HepG2 (cell line): ENCODE results near the gene ITGA7. TPM values are rescaled to one million over a fixed set of nuclear protein-coding genes. Genes with fewer than 3 reads are reported as not detected.

Experiments
- ATAC-seq: fragments of 200-7000 bp; cut with Tn5 transposase; 3 replicates; pipeline ENCODE4 v1.9.1; 2020; ENCODE audit warnings: mild to moderate bottlenecking, moderate library complexity
- BruUV-seq: library from RNA; stranded (reverse); fragments of 400-500 nt; replicated peaks from 2 replicates; lab custom pipeline; 2021; lab: Mats Ljungman, UMichigan
- CTCF ChIA-PET: fragments of 300-600 bp; formaldehyde crosslinking; extraction: SDS; loops from one replicate; lab custom pipeline; 2021; ENCODE audit warnings: low total read pairs, inconsistent platforms, low intra/inter-chr PET ratio; lab: Yijun Ruan, JAX
- POLR2A ChIA-PET: fragments of 350-600 bp; sonication (Branson Sonifier 250); formaldehyde crosslinking; loops from one replicate; lab custom pipeline; 2020; ENCODE audit warnings: antibody characterized with exemption, inconsistent platforms; lab: Yijun Ruan, JAX
- DNase-seq: peaks from one replicate; pipeline ENCODE4 v3.0.0-alpha.2; 2015; ENCODE audit warnings: low spot score
- FAIRE-seq: peaks from 3 replicates; lab custom pipeline; 2011; peaks lifted over from hg19 to GRCh38; lab: Jason Lieb, UNC
- H2AFZ ChIP-seq: one replicate; pipeline ENCODE4 v1.6.1; 2011; ENCODE audit warnings: low read length, inconsistent platforms
- H3K27ac ChIP-seq: fragments of 300-600 bp; 3 replicates; pipeline ENCODE4 v1.8.0; 2011; ENCODE audit warnings: mixed run types, mild to moderate bottlenecking, mixed read lengths, low read length, inconsistent platforms; ENCODE audit not compliant: insufficient read depth; ENCODE audit errors: extremely low read length
- H3K27me3 ChIP-seq, 2 experiments: fragments of 200-600 bp in 1 of 2; 2 replicates in 1 of 2; 3 replicates in 1 of 2; pipeline versions ENCODE4 v1.6.0 to v1.8.0; 2011; ENCODE audit warnings: low read length in 2 of 2, mild to moderate bottlenecking in 2 of 2, moderate library complexity in 2 of 2, inconsistent platforms in 1 of 2; ENCODE audit not compliant: insufficient read depth in 2 of 2, control insufficient read depth in 1 of 2
- H3K36me3 ChIP-seq, 2 experiments: fragments of 200-600 bp in 1 of 2; replicated peaks in 1 of 2; 2 replicates in 1 of 2; 3 replicates in 1 of 2; pipeline versions ENCODE4 v1.5.1 to v1.8.0; 2011; ENCODE audit warnings: low read length in 2 of 2, inconsistent platforms in 1 of 2; ENCODE audit not compliant: insufficient read depth in 2 of 2, control insufficient read depth in 1 of 2
- H3K4me1 ChIP-seq: 2 replicates; pipeline ENCODE4 v1.5.1; 2012; ENCODE audit warnings: low read length, inconsistent platforms; ENCODE audit not compliant: insufficient read depth
- H3K4me2 ChIP-seq: 2 replicates; pipeline ENCODE4 v1.6.0; 2011; ENCODE audit warnings: low read depth, low read length, inconsistent platforms
- H3K4me3 ChIP-seq, 3 experiments: fragments of 200-600 bp in 1 of 3; sonication (generic), shearing (Covaris generic) in 1 of 3; replicated peaks in 1 of 3; 2 replicates each; pipeline ENCODE4 v1.5.1; 2011 to 2016; ENCODE audit warnings: low read length in 3 of 3, inconsistent platforms in 2 of 3, low read depth in 2 of 3, mild to moderate bottlenecking in 2 of 3, control low read depth in 1 of 3, mixed read lengths in 1 of 3; ENCODE audit not compliant: insufficient read depth in 1 of 3
- H3K79me2 ChIP-seq: one replicate; pipeline ENCODE4 v1.6.1; 2011; ENCODE audit warnings: low read length, inconsistent platforms; ENCODE audit not compliant: insufficient read depth
- H3K9ac ChIP-seq: 2 replicates; pipeline ENCODE4 v1.6.0; 2011; ENCODE audit warnings: mild to moderate bottlenecking, low read depth, low read length, inconsistent platforms; ENCODE audit not compliant: insufficient read depth
- H3K9me3 ChIP-seq: 2 replicates; pipeline ENCODE4 v1.5.1; 2012; ENCODE audit warnings: mild to moderate bottlenecking, low read length
- H4K20me1 ChIP-seq: 2 replicates; pipeline ENCODE4 v1.6.0; 2011; ENCODE audit warnings: inconsistent platforms, mild to moderate bottlenecking, low read length, moderate library complexity; ENCODE audit not compliant: insufficient read depth
- JARID2 ChIP-seq: sonication (generic); formaldehyde crosslinking; IDR thresholded peaks from 2 replicates; pipeline ENCODE4 v1.8.1; 2023; ENCODE audit warnings: missing genetic modification reagents, inconsistent platforms; ENCODE audit not compliant: insufficient replicate concordance
- SALL2 ChIP-seq: sonication (generic); formaldehyde crosslinking; IDR thresholded peaks from 2 replicates; pipeline ENCODE4 v1.8.1; 2023; ENCODE audit warnings: mild to moderate bottlenecking, missing genetic modification reagents, inconsistent platforms
- SMARCE1 ChIP-seq: fragments of 450-650 bp; IDR thresholded peaks from 2 replicates; pipeline ENCODE4 v1.6.1; 2017; ENCODE audit warnings: borderline replicate concordance
- ZKSCAN8 ChIP-seq: IDR thresholded peaks from 2 replicates; pipeline ENCODE4 v1.6.1; 2016; ENCODE audit warnings: borderline replicate concordance, missing genetic modification reagents, missing compliant biosample characterization
- ZNF329 ChIP-seq: sonication (generic); formaldehyde crosslinking; IDR thresholded peaks from 2 replicates; pipeline ENCODE4 v1.9.0; 2021; ENCODE audit warnings: low read depth, mild to moderate bottlenecking, missing genetic modification reagents
- ZNF354B ChIP-seq: sonication (generic); formaldehyde crosslinking; IDR thresholded peaks from 2 replicates; pipeline ENCODE4 v1.8.0; 2022; ENCODE audit warnings: mild to moderate bottlenecking, missing genetic modification reagents
- ZNF431 ChIP-seq: sonication (generic); formaldehyde crosslinking; IDR thresholded peaks from 2 replicates; pipeline ENCODE4 v1.9.0; 2022; ENCODE audit warnings: missing genetic modification reagents, low read depth, mild to moderate bottlenecking, borderline replicate concordance
- ZNF644 ChIP-seq: IDR thresholded peaks from 2 replicates; pipeline ENCODE4 v1.6.1; 2016; ENCODE audit warnings: low read depth
- ZNF747 ChIP-seq: sonication (generic); formaldehyde crosslinking; IDR thresholded peaks from 2 replicates; pipeline ENCODE4 v1.8.1; 2023; ENCODE audit warnings: missing genetic modification reagents, mild to moderate bottlenecking, borderline replicate concordance
- WGBS: methylation state at CpG from one replicate; pipeline ENCODE4 v1.1.6; 2017; ENCODE audit warnings: low lambda C conversion rate; 5-methylcytosine and 5-hydroxymethylcytosine counted together
- in situ Hi-C: cut with HindIII; loops from 2 replicates; pipeline ENCODE4 v1.10.0; 2017; ENCODE audit warnings: low pct_unique_long_range_greater_than_20kb; ENCODE audit not compliant: extremely low pct_ligation_motif_present
- intact Hi-C: fragments of 100-400 bp; cut with micrococcal nuclease; formaldehyde crosslinking; loops from one replicate; pipeline ENCODE4 v1.10.0; 2022; ENCODE audit not compliant: unreplicated experiment
- polyA plus RNA-seq, 8 experiments: library from polyadenylated mRNA; depleted of rRNA in 3 of 8; stranded (reverse) in 7 of 8; unstranded in 1 of 8; fragments of >200 nt; fragmentation: Illumina TruSeq in 4 of 8; extraction: Trizol in 4 of 8; gene quantifications; 2 replicates each; pipeline versions ENCODE4 v1.2.1 to v1.2.3, GENCODE V29; 2011 to 2016; ENCODE audit warnings: low read depth in 4 of 8, missing spikeins in 1 of 8, mixed read lengths in 1 of 8; ENCODE audit not compliant: insufficient read depth in 1 of 8
- total RNA-seq, 5 experiments: library from RNA; depleted of rRNA; stranded (reverse); fragments of >200 nt; fragmentation: Illumina TruSeq; extraction: Trizol; gene quantifications; 2 replicates each; pipeline ENCODE4 v1.2.3, GENCODE V29; 2016; ENCODE audit warnings: low read depth in 1 of 5
- TF ChIP-seq, protein P1 (sequence below): sonication (generic); formaldehyde crosslinking; IDR thresholded peaks from 2 replicates; pipeline ENCODE4 v1.4.0; 2020; ENCODE audit warnings: missing genetic modification reagents, borderline replicate concordance

The ITGA7 gene
- total and polyA plus RNA-seq, 2 of the 13 experiments (the other 11 are each of a cell fraction or from before 2014, with no cell fraction given), result 0.65 to 0.75 TPM

DNA sequence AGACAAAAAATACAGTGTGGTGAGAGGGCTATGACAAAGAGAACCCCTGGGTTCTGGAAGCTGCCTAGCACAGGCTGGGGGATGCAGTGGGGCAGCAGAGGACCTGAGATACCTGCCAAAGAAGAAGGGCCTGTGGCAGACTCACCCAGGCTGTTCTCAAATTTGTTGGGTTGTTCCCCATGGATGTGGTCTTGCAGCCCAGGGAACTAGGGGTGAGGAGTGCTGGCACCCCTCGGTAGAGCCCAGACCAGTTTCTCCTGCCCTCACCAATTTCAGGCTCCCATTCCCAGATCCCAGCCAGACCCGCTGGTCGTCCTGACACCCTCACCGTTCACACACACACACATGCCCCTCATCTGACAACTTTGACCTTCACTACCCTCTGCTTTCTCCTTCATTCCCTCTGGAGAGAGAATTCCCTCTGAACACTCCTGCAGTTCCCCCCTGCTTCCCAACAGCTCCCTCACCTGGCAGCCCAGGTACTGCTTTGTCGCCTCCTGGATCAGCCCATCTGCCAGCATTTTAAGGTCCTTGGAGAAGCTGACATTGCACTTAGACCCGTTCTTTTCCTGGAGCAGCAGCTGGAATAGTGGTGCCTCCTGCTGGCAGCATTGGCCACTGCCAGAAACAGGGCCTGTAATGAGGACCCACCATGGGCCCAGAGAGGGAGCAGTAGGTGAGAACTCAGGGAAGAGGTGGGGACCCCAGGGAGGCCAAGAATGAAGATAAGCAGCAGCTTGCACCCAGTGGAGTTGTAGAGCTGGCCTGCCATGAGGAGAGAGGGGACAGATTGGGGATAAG, 29.3 kb upstream of the ITGA7 start (continued):
- TF ChIP-seq SALL2 (CRISPR knock-in tag) (no peak), ZKSCAN8 (CRISPR knock-in tag) (no peak), ZNF354B (no peak)
- TF ChIP-seq, protein P1, sequence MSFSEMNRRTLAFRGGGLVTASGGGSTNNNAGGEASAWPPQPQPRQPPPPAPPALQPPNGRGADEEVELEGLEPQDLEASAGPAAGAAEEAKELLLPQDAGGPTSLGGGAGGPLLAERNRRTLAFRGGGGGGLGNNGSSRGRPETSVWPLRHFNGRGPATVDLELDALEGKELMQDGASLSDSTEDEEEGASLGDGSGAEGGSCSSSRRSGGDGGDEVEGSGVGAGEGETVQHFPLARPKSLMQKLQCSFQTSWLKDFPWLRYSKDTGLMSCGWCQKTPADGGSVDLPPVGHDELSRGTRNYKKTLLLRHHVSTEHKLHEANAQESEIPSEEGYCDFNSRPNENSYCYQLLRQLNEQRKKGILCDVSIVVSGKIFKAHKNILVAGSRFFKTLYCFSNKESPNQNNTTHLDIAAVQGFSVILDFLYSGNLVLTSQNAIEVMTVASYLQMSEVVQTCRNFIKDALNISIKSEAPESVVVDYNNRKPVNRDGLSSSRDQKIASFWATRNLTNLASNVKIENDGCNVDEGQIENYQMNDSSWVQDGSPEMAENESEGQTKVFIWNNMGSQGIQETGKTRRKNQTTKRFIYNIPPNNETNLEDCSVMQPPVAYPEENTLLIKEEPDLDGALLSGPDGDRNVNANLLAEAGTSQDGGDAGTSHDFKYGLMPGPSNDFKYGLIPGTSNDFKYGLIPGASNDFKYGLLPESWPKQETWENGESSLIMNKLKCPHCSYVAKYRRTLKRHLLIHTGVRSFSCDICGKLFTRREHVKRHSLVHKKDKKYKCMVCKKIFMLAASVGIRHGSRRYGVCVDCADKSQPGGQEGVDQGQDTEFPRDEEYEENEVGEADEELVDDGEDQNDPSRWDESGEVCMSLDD (CRISPR knock-in tag), result no peak

DNA sequence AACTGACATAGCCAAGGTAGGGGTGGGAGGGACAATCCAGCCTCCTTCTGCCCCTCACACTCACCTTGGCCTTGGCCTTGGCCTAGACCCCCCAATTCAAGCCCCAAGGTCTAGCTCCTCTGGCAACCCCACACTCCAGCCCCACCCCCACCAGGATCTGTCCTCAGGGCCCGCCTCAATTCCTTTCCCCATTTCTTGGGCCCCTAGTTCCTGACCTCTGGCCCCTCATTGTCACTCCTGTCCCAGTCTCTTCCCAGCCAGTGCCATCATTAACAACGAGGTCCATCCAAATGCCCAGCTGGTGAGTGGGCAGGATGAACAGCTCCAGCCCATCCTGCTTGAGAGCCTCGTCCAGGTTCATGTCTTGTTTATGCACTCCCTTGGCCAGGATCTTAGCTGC, 28.4 kb upstream of the ITGA7 start:
- no peaks in the 10 kb centered on the region for H4K20me1 ChIP-seq
- H3K36me3 ChIP-seq, result no peaks in the 10 kb centered on the region
- H3K4me2 ChIP-seq, result no peak overlapping the region
- intact Hi-C loops (loop anchor here (2.0 to 5.0 kb wide), 3 partner anchors 15 to 301 kb away; partner anchors contain the start of genes DGKA and RDH5), in situ Hi-C loops (loop anchor here (5.0 kb wide), 4 partner anchors 61 to 296 kb away; no protein-coding TSS in a partner anchor)
- no peaks in the 10 kb centered on the region for H3K79me2 ChIP-seq
- H3K9me3 ChIP-seq, result no peaks in the 10 kb centered on the region
- H3K4me3 ChIP-seq, result no peak overlapping the region
- ATAC-seq (no peak), FAIRE-seq (no peak), DNase-seq (no peak)
- ChIA-PET POLR2A (interaction anchor here (3.1 kb wide), 1 partner anchor 11 kb away, joined by 14 read pairs; no protein-coding TSS in a partner anchor), CTCF (interaction anchor here (2.6 kb wide), 1 partner anchor 12 kb away, joined by 36 read pairs; no protein-coding TSS in a partner anchor)
- H2AFZ ChIP-seq, result no peak overlapping the region
- peaks cover 24% of the 10 kb centered on the region for H3K4me1 ChIP-seq
- BruUV-seq, result no TSS peak
- no peak overlapping the region for H3K27ac ChIP-seq
- no peaks in the 10 kb centered on the region for H3K27me3 ChIP-seq
- TF ChIP-seq JARID2 (CRISPR knock-in tag) (no peak), ZNF747 (CRISPR knock-in tag) (no peak), ZNF431 (CRISPR knock-in tag) (no peak), SMARCE1 (no peak), ZNF329 (CRISPR knock-in tag) (no peak), ZNF644 (CRISPR knock-in tag) (no peak)
- WGBS, result 20% methylated on average over 3 of the region's 3 CpGs
- no peak overlapping the region for H3K9ac ChIP-seq
